NOMO-1 (cell line): ENCODE data around the gene COP1.
"Not testable (repeated sequence)": the region's sequence is repeated elsewhere in the genome, so short reads cannot be mapped to it uniquely, and the experiment has no call there.

Experiments
- DNase-seq, 2 experiments: peaks; one replicate each; lab custom pipeline; 2025; ENCODE audit not compliant: unreplicated experiment in 2 of 2; lab: John Stamatoyannopoulos, UW

Gene COP1

GRCh38 chr1:176141449-176141848 lies 65.6 kb downstream of the COP1 start:
- no peak for DNase-seq

- DNase-seq, result no peak
Measured at GRCh38 chr1:176136891-176137290, 70.2 kb downstream of the COP1 start.

GRCh38 chr1:176134666-176135065 lies 72.4 kb downstream of the COP1 start:
- DNase-seq, result no peak

DNA sequence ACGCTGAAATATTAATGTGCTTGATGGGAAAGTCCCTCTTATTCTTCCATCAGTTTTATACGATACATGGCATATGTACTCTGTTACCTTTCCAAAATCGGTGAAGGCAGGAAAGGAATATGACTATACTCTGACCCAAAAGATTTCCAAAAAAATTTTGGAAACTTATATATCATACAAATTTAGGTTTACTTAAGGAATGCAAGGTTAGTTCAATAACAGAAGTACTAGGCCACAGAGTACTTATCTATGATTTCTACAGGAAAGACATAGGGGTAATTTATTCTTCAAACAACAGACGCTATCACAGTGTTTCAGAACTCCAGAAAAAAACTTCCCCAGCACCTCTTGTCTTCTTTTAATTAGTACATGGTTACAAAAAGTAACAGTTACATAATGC lies 84.8 kb downstream of the COP1 start:
- DNase-seq, result no peak

DNA sequence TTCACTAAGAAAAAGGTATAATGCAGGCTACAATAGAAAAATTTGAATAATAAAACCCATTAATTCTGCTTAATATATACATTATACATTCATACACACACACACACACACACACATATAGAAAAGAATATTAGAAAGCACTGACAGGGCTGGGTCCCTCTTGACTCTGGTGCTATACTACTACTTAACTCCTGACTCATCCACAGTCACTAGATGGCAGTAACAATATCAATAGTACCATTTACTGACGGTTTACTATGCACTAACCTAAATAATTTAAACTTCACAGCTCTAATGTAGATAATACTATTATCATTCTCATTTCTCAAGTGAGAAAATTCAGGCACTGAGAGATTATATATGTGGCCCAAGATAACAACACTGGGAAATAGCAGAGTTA lies 87.5 kb downstream of the COP1 start:
- peak in 1 of 2 experiments; percentile 1 for DNase-seq

- no peak for DNase-seq
Measured at GRCh38 chr1:176118985-176119384, 88.1 kb downstream of the COP1 start.

DNA sequence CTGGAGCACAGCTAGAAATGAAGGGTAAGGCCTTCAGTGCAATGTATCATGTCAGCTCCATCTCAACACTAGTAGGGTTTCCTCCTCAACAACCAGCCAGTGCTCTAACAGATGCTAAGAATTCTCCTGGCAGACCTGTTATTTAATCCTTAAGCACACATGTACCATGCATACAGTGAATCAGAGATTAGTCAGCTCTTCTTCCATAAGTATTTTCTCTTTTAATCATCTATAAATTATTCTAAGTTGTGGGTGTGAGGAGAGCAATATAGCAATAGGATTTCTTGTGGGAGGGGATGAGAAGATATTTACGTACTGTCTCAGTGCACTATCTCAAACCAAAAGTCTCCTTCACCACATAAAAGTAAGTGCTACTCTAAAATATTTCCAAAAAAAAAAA lies 95.3 kb downstream of the COP1 start:
- DNase-seq, result no peak

DNA sequence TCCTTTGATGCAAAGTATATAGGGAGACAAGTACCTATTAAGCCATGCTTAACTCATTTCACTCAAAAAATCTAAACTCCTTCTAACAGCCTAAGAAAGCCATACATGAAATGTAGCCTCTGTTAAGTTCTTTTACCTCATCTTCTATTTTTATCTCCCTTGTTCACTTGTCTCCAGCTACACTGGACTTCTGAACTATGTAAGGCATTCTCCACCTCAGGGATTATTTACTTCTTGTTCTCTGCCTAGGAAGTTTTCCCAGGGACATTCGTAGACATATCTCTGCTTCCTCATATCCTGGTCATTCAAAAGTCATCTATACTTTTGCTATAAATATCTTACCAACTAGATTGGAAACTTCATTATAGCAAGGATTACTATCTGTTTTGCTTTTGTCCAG lies 96.9 kb downstream of the COP1 start:
- no peak for DNase-seq

GRCh38 chr1:176102768-176103350 lies 104.2 kb downstream of the COP1 start:
- no peak for DNase-seq

- no peak for DNase-seq
Measured at GRCh38 chr1:176101951-176102642, 105.0 kb downstream of the COP1 start.

DNA sequence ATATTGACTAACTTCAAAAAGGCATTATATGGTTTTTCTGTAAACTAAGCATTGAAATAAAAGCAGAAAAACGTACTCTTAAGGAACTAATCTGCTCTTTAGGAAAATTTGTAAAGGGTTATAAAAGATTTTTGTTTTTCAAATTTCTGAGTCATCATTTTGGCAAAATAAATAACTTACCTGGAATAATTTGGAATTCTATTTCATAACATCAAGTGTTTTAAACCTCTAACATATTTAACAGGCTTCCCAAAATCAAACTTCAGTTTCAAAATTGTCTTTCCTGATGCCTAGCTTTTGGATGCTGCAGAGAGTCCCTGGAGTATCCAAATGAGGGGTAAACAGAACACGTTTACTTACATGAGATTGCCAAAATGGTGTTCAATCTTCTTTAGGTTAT lies 108.5 kb downstream of the COP1 start:
- DNase-seq, result no peak

DNA sequence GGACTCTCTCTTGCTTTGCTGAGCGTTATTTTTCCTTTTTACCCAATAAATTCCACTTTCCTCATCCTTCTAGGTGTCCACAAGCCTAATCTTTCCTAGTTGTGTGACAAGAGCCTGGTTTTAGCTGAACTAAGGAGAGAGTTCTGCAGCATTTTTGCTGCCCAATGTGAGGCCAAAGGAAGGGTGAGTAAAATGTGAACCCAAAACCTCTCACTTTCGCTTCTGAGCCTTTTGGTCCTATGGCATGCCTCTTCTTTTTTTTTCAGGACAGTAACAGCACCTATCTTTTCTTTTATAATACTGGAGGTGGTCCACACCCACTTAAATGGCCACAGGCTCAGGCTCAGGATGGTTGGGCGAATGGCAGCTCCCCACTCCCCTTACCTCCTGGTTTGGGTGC lies 111.1 kb downstream of the COP1 start:
- no peak for DNase-seq

GRCh38 chr1:176090766-176091165 lies 116.3 kb downstream of the COP1 start:
- no peak for DNase-seq

DNA sequence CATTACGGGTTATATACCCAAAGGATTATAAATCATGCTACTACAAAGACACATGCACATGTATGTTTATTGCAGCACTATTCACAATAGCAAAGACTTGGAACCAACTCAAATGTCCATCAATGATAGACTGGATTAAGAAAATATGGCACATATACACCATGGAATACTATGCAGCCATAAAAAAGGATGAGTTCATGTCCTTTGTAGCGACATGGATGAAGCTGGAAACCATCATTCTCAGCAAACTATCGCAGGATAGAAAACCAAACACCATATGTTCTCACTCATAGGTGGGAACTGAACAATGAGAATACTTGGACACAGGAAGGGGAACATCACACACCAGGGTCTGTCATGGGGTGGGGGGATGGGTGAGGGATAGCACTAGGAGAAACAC lies 119.3 kb downstream of the COP1 start:
- DNase-seq, result not testable (repeated sequence)

DNA sequence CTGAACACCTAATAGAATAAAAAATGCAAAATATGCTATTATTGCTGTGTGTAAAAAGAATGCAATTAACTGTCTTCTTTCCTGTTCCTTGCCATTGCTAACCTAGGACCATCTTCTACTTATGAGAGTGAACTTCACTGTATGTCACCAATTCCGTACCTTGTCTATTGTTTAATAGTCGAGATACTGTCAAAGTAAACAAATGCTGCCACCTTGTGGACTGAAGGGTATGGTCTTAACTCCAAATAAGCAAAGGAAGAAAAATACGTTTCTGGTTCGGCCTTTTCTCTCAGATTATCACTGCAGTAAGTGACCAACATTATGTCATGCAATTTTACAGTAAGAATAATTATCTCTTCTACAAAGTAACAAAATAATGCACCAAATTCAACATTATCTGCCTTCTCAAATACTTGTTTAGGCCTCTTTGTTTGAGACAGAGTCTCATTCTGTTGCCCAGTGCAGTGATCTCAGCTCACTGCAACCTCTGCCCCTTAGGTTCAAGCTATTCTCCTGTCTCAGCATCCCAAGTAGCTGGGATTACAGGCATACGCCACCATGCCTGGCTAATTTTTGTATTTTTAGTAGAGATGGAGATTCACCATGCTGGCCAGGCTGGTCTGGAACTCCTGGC lies 133.4 kb downstream of the COP1 start:
- peak in 1 of 2 experiments; percentile 13 for DNase-seq

DNA sequence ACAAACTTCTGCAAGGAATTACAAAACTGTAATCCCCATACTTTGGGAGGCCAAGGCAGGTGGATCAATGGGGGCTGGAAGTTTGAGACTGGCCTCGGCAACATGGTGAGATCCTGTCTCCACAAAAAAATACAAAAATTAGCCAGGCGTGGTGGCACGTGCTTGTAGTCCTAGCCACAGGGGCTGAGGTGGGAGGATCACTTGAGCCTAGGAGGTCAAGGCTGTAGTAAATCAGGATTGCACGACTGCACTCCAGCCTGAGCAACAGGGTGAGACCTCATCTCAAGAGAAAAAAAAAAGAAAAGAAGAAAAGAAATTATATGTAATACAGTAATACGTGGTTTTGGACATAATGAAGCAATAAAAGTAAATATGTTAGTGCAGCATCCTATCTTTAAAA lies 138.2 kb downstream of the COP1 start:
- no peak for DNase-seq

GRCh38 chr1:176068256-176068655 lies 138.8 kb downstream of the COP1 start:
- DNase-seq, result no peak

DNA sequence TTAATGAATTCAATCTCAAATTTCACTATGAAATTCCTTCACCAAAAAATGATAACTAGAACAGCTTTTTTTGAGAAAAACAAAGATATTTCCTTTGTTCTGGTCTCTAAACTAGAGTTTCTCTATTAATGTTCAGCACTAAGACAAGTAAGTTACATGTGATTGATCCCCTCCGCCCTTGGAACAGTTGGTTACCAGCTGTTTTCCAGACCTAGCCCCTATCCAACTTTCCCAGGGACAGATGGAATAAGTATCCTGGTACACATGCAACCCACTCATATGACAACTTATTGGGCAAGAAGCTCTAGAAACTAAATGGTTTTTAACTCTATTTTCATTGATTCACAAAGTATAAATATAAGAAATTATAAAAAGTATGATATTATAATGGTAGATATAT lies 140.4 kb downstream of the COP1 start:
- no peak for DNase-seq

DNA sequence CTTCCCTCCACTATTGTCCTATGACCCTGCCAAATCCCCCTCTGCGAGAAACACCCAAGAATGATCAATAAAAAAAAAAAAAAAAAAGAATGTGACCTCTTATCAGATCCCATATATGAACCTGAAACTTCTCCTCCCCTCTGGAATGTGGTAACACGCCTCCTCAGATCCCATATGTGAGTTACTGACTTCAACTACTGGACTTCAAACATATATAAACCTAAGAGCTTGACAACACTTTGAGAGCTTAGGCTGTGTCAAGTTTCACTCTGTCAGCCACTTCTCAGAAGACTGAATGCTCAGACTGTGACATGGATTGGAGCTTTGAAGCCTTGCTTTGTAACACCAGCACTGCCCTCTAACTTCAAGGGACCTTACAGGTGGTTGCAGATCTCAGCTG lies 148.4 kb downstream of the COP1 start:
- DNase-seq, result no peak

DNA sequence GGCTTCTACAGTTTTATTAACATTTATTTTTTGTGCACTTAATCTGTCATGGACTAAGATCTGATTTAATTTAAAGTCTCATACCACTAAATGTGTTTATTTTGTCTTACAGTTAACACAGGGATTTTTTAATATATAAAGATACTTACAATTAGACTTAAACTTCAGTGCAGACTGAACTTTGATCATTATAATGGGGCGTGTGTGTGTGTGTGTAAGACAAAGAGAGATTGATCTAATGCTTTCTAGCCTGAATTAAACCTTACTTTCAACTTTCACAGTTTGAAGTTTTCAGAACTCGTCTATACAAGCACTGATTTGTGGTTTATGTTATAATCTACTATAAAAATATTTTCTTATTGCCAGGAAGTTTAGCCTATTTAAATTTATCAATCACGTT lies 150.8 kb downstream of the COP1 start:
- no peak for DNase-seq

GRCh38 chr1:176055398-176055797 lies 151.7 kb downstream of the COP1 start:
- DNase-seq, result no peak

- DNase-seq, result peak in 1 of 2 experiments; percentile 5
Measured at GRCh38 chr1:176051902-176052518, 155.1 kb downstream of the COP1 start.
